H9 (cell line): Measurements from ENCODE around the gene WDR20. TPM values are rescaled to one million over a fixed set of nuclear protein-coding genes. Genes with fewer than 3 reads are reported as not detected.

Experiments
- DNase-seq: peaks from one replicate; pipeline ENCODE4 v3.0.0-alpha.2; 2017
- H2AFZ ChIP-seq: one replicate; pipeline ENCODE4 v1.6.1; 2013; ENCODE audit warnings: mild to moderate bottlenecking, low read length, control low read depth, moderate library complexity
- H2AK5ac ChIP-seq: 2 replicates; pipeline ENCODE4 v1.6.1; 2013; ENCODE audit warnings: low read length, control low read depth, mixed read lengths; ENCODE audit not compliant: insufficient read length
- H2BK120ac ChIP-seq: one replicate; pipeline ENCODE4 v1.6.1; 2013; ENCODE audit warnings: low read depth, mild to moderate bottlenecking, low read length, control low read depth, inconsistent platforms; ENCODE audit not compliant: poor library complexity, severe bottlenecking
- H2BK12ac ChIP-seq: 2 replicates; pipeline ENCODE4 v1.6.1; 2013; ENCODE audit warnings: low read length, control low read depth, mixed read lengths, low read depth; ENCODE audit not compliant: insufficient read length
- H2BK15ac ChIP-seq: 2 replicates; pipeline ENCODE4 v1.6.1; 2013; ENCODE audit warnings: low read depth, low read length, control low read depth
- H2BK20ac ChIP-seq: one replicate; pipeline ENCODE4 v1.6.1; 2013; ENCODE audit warnings: low read depth, mild to moderate bottlenecking, low read length, control low read depth, inconsistent platforms; ENCODE audit not compliant: poor library complexity, severe bottlenecking
- H2BK5ac ChIP-seq: 2 replicates; pipeline ENCODE4 v1.6.1; 2013; ENCODE audit warnings: low read length, control low read depth, mixed read lengths; ENCODE audit not compliant: insufficient read length
- H3K14ac ChIP-seq: 2 replicates; pipeline ENCODE4 v1.6.1; 2013; ENCODE audit warnings: low read length, control low read depth; ENCODE audit not compliant: insufficient read depth
- H3K18ac ChIP-seq: 2 replicates; pipeline ENCODE4 v1.6.1; 2013; ENCODE audit warnings: low read depth, mild to moderate bottlenecking, mixed read lengths, low read length, control low read depth; ENCODE audit not compliant: insufficient read length
- H3K23ac ChIP-seq: 2 replicates; pipeline ENCODE4 v1.6.1; 2013; ENCODE audit warnings: low read length, control low read depth, mixed read lengths, low read depth; ENCODE audit not compliant: insufficient read length
- H3K23me2 ChIP-seq: 2 replicates; pipeline ENCODE4 v1.6.1; 2013; ENCODE audit warnings: low read depth, mild to moderate bottlenecking, mixed read lengths, low read length, control low read depth; ENCODE audit not compliant: insufficient read length, poor library complexity, severe bottlenecking
- H3K27ac ChIP-seq: 2 replicates; pipeline ENCODE4 v1.5.1; 2013; ENCODE audit warnings: low read length, control low read depth, mixed read lengths, low read depth; ENCODE audit not compliant: insufficient read length
- H3K27me3 ChIP-seq: 2 replicates; pipeline ENCODE4 v1.6.1; 2013; ENCODE audit warnings: low read length, control low read depth, inconsistent platforms; ENCODE audit not compliant: insufficient read depth
- H3K4ac ChIP-seq: 2 replicates; pipeline ENCODE4 v1.6.1; 2013; ENCODE audit warnings: low read depth, mild to moderate bottlenecking, control low read depth, inconsistent platforms, low read length, moderate library complexity
- H3K4me1 ChIP-seq: 2 replicates; pipeline ENCODE4 v1.6.1; 2013; ENCODE audit warnings: low read length, control low read depth, inconsistent platforms; ENCODE audit not compliant: insufficient read depth
- H3K4me2 ChIP-seq: 2 replicates; pipeline ENCODE4 v1.6.1; 2013; ENCODE audit warnings: low read length, control low read depth, mixed read lengths; ENCODE audit not compliant: insufficient read length, insufficient read depth
- H3K56ac ChIP-seq: 2 replicates; pipeline ENCODE4 v1.6.1; 2013; ENCODE audit warnings: low read depth, mild to moderate bottlenecking, mixed read lengths, low read length, control low read depth; ENCODE audit not compliant: insufficient read length
- H3K79me1 ChIP-seq: 2 replicates; pipeline ENCODE4 v1.6.1; 2013; ENCODE audit warnings: low read depth, mild to moderate bottlenecking, moderate library complexity, low read length, control low read depth, inconsistent platforms; ENCODE audit not compliant: insufficient read depth, poor library complexity, severe bottlenecking
- H3K79me2 ChIP-seq: 2 replicates; pipeline ENCODE4 v1.6.1; 2013; ENCODE audit warnings: low read length, control low read depth, inconsistent platforms; ENCODE audit not compliant: insufficient read depth
- H3K9ac ChIP-seq: 2 replicates; pipeline ENCODE4 v1.6.1; 2013; ENCODE audit warnings: low read length, control low read depth, mixed read lengths; ENCODE audit not compliant: insufficient read length; ENCODE audit errors: extremely low read depth
- H3K9me3 ChIP-seq: one replicate; pipeline ENCODE4 v1.6.1; 2013; ENCODE audit warnings: low read depth, low read length, inconsistent platforms; ENCODE audit not compliant: control insufficient read depth
- H3T11ph ChIP-seq: one replicate; pipeline ENCODE4 v1.6.1; 2013; ENCODE audit warnings: mild to moderate bottlenecking, low read length, control low read depth, inconsistent platforms
- H4K20me1 ChIP-seq: one replicate; pipeline ENCODE4 v1.6.1; 2013; ENCODE audit not compliant: control insufficient read depth, insufficient read length, insufficient read depth
- H4K5ac ChIP-seq: 2 replicates; pipeline ENCODE4 v1.6.1; 2013; ENCODE audit warnings: low read depth, mild to moderate bottlenecking, mixed read lengths, low read length, control low read depth; ENCODE audit not compliant: insufficient read length
- H4K8ac ChIP-seq: replicated peaks from 2 replicates; pipeline ENCODE4 v1.6.1; 2013; ENCODE audit warnings: low read length, control low read depth, mixed read lengths, low read depth; ENCODE audit not compliant: insufficient read length
- H4K91ac ChIP-seq: 2 replicates; pipeline ENCODE4 v1.6.1; 2013; ENCODE audit warnings: low read depth, mild to moderate bottlenecking, moderate library complexity, mixed read lengths, low read length, control low read depth; ENCODE audit not compliant: insufficient read length
- H3K27ac Mint-ChIP-seq, 3 experiments: 2 replicates in 2 of 3; 3 replicates in 1 of 3; pipeline ENCODE4 v1.8.0; 2020 to 2021; ENCODE audit warnings: mixed read lengths in 3 of 3, mild to moderate bottlenecking in 1 of 3, moderate library complexity in 1 of 3
- H3K27me3 Mint-ChIP-seq: 2 replicates; pipeline ENCODE4 v1.8.0; 2021; ENCODE audit warnings: low read depth, mild to moderate bottlenecking, moderate library complexity, mixed read lengths
- H3K36me3 Mint-ChIP-seq, 3 experiments: 2 replicates in 2 of 3; 3 replicates in 1 of 3; pipeline ENCODE4 v1.8.0; 2020 to 2021; ENCODE audit warnings: low read depth in 3 of 3, mixed read lengths in 3 of 3; ENCODE audit not compliant: insufficient read depth in 1 of 3
- H3K4me1 Mint-ChIP-seq, 2 experiments: 2 replicates each; pipeline ENCODE4 v1.8.0; 2020; ENCODE audit warnings: mixed read lengths in 2 of 2
- H3K4me3 Mint-ChIP-seq, 2 experiments: 2 replicates in 1 of 2; 3 replicates in 1 of 2; pipeline ENCODE4 v1.8.0; 2020 to 2021; ENCODE audit warnings: mild to moderate bottlenecking in 2 of 2, mixed read lengths in 2 of 2, moderate library complexity in 1 of 2
- H3K9me3 Mint-ChIP-seq, 2 experiments: 2 replicates in 1 of 2; 3 replicates in 1 of 2; pipeline ENCODE4 v1.8.0; 2020; ENCODE audit warnings: mild to moderate bottlenecking in 2 of 2, mixed read lengths in 2 of 2, moderate library complexity in 1 of 2
- WGBS: extraction: QIAGEN DNeasy Blood & Tissue Kit; methylation state at CpG from one replicate; pipeline ENCODE4 v1.1.7; 2013; ENCODE audit warnings: missing lambda C conversion rate, low lambda C conversion rate, mixed read lengths; ENCODE audit not compliant: insufficient read length; ENCODE audit errors: extremely low coverage; 5-methylcytosine and 5-hydroxymethylcytosine counted together
- total RNA-seq: library from RNA; stranded (reverse); gene quantifications from 2 replicates; pipeline ENCODE4 v1.2.1, GENCODE V29; 2021
- TF ChIP-seq, protein P1 (sequence below): fragments of 200-600 bp; sonication (generic); conservative IDR thresholded peaks from 3 replicates; pipeline ENCODE4 v1.8.0; 2021; ENCODE audit warnings: antibody characterized with exemption, mild to moderate bottlenecking

Gene WDR20
- total RNA-seq, 1 experiment from 2014 or later, result 31.6 TPM

DNA sequence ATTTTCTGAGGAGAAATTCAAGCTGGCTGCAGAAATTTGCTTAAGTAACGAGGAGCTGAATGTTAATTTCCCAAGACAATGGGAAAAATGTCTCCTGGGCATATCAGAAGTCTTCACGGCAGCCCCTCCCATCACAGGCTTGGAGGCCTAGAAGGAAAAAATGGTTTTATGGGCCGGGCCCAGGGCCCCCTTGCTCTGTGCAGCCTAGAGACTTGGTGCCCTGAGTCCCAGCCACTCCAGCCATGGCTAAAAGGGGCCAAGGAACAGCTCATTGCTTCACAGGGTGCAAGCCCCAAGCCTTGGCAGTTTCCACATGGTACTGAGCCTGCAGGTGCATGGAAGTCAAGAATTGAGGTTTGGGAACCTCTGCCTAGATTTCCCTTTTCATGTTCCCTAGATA is 28.6 kb upstream of the WDR20 start:
- no peaks in the 10 kb centered on the region for H4K20me1 ChIP-seq
- DNase-seq, result no peak
- H2BK5ac ChIP-seq, result no peak overlapping the region
- H3K79me1 ChIP-seq, result no peaks in the 10 kb centered on the region
- no peak overlapping the region for H3K9ac ChIP-seq
- H4K5ac ChIP-seq, result no peak overlapping the region
- H3K18ac ChIP-seq, result no peak overlapping the region
- no peak overlapping the region for H2AK5ac ChIP-seq
- Mint-ChIP-seq H3K27me3 (no peaks in the 10 kb centered on the region), H3K4me1 (peaks cover 2% of the 10 kb centered on the region in 2 experiments; a peak in 3 of 4 replicates), H3K27ac (no peak overlapping the region), H3K9me3 (peaks cover 39 to 40% of the 10 kb centered on the region in 2 experiments), H3K4me3 (no peak overlapping the region), H3K36me3 (peaks cover 12 to 17% (median 16%) of the 10 kb centered on the region in 3 experiments)
- no peak overlapping the region for H3K27ac ChIP-seq
- H3K79me2 ChIP-seq, result no peaks in the 10 kb centered on the region
- no peaks in the 10 kb centered on the region for H3K23me2 ChIP-seq
- peaks cover 8% of the 10 kb centered on the region for H3K9me3 ChIP-seq
- H2BK120ac ChIP-seq, result no peak overlapping the region
- H2BK20ac ChIP-seq, result no peak overlapping the region
- H3K4me1 ChIP-seq, result no peaks in the 10 kb centered on the region
- H3K4me2 ChIP-seq, result no peak overlapping the region
- H3K27me3 ChIP-seq, result no peaks in the 10 kb centered on the region
- H3K23ac ChIP-seq, result no peak overlapping the region
- no peak overlapping the region for H3K4ac ChIP-seq
- no peak overlapping the region for H2BK15ac ChIP-seq
- no CpG with 5 or more reads among the region's 3 CpGs for WGBS
- TF ChIP-seq, protein P1, sequence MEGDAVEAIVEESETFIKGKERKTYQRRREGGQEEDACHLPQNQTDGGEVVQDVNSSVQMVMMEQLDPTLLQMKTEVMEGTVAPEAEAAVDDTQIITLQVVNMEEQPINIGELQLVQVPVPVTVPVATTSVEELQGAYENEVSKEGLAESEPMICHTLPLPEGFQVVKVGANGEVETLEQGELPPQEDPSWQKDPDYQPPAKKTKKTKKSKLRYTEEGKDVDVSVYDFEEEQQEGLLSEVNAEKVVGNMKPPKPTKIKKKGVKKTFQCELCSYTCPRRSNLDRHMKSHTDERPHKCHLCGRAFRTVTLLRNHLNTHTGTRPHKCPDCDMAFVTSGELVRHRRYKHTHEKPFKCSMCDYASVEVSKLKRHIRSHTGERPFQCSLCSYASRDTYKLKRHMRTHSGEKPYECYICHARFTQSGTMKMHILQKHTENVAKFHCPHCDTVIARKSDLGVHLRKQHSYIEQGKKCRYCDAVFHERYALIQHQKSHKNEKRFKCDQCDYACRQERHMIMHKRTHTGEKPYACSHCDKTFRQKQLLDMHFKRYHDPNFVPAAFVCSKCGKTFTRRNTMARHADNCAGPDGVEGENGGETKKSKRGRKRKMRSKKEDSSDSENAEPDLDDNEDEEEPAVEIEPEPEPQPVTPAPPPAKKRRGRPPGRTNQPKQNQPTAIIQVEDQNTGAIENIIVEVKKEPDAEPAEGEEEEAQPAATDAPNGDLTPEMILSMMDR, result no peak
- H4K8ac ChIP-seq, result no peak overlapping the region
- no peak overlapping the region for H3K56ac ChIP-seq
- H3K14ac ChIP-seq, result no peak overlapping the region
- no peak overlapping the region for H2AFZ ChIP-seq
- H4K91ac ChIP-seq, result no peak overlapping the region
- no peak overlapping the region for H2BK12ac ChIP-seq
- H3T11ph ChIP-seq, result no peak overlapping the region
